Stimulated activated CD4-positive, alpha-beta T cell treated with anti-CD3 and anti-CD28 coated beads, Interleukin-1b, Interleukin-23, amount 100 ng/mL, for 48 hours (primary cell): Measurements from ENCODE around the gene FYB2.

Experiments
- DNase-seq: peaks from one replicate; pipeline ENCODE4 v3.0.0-alpha.2; 2020

FYB2 gene, protein sequence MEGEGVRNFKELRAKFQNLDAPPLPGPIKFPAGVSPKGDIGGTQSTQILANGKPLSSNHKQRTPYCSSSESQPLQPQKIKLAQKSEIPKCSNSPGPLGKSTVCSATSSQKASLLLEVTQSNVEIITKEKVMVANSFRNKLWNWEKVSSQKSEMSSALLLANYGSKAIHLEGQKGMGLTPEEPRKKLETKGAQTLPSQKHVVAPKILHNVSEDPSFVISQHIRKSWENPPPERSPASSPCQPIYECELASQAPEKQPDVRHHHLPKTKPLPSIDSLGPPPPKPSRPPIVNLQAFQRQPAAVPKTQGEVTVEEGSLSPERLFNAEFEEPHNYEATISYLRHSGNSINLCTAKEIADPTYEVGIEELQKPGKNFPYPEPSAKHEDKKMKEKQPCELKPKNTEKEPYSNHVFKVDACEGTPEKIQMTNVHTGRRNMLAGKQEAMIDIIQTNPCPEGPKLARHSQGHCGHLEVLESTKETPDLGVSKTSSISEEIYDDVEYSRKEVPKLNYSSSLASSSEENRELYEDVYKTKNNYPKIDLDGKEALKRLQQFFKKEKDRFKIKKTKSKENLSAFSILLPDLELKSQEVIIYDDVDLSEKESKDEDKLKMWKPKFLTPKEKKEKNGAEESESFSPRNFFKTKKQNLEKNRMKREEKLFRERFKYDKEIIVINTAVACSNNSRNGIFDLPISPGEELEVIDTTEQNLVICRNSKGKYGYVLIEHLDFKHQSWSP

DNA sequence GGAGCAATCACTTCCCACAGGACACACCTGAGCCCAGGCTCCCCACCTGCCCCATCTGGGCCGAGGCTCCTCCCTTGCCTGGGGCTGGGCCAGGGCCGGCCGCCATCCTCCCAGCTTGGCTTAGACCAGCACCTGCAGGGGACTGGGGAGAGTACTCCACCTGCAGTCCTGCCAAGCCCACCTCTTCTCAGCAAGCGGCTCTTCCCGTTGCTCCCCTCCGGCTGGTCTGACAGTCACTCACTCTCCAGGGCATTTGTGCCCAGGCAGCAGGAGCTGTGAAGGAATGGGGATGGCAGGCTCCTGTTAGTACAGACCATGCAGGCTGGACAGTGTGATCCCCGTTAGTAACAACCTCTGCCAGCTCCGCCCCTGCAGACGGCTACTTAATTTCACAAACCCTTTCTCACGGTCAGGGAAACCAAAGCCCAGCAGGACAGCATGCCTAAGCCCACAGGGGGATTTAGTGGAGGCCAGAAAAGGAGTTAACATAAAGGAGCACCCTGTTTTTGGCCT lies at the start of gene FYB2:
TSS of gene FYB2 (minus strand) at position 18 of the 513 bp plus-strand sequence. CDS start 114 bp downstream, outside the sequence.
- no peak for DNase-seq

DNA sequence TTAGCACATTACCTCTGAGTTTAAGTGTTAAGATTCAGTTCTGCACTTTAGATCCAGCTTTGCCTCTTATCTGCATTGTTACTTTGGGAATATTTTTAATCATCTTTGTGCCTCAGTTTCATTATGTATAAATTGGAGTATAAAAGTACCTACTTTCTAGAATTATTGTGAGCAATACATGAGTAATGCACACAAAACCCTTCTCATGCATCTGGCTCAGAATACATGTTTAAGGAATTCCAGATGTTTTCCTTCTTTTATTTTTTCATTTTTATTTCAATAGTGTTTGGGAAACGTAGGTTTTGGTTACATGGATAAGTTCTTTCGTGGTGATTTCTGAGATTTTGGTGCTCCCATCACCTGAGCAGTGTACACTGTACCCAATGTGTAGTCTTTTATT lies 49.6 kb upstream of the FYB2 start:
- no peak for DNase-seq

DNA sequence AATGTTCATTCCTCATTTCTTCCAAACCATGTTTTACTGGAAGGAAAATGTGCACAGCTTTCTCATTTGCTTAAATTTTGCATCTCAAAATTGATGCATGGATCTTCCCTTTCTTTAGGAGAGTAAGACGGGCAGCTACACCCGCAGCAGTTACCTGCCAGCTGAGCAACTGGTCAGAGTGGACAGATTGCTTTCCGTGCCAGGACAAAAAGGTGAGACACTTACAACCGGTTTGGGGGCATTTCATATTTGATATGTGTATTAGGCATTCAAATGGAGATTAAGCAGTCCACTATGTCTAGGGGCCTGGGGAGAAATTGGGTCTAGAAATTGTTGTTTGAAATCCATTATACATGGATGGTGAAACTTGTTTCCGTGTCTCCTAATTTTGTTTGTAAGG lies 48.3 kb upstream of the FYB2 start:
- DNase-seq: no peak

DNA sequence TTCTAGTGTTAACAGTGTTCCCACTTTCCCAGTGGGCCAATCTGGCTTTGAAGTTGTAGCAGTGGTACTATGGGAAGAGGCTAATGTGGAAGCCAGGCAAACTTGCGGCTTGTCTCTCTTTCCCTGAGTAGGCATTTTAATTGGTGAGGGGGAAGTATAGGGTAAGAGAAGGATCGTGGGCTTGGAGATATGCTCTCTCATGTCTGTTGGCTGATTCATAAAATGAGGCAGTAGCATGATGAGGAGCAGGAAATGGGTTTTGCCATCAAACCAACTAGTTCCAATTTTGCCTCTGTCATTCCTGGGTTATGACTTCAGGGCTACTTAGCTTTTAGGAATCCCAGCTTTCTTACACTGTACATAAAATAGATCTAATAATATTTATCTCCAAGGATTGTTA lies 47.5 kb upstream of the FYB2 start:
- DNase-seq: no peak

DNA sequence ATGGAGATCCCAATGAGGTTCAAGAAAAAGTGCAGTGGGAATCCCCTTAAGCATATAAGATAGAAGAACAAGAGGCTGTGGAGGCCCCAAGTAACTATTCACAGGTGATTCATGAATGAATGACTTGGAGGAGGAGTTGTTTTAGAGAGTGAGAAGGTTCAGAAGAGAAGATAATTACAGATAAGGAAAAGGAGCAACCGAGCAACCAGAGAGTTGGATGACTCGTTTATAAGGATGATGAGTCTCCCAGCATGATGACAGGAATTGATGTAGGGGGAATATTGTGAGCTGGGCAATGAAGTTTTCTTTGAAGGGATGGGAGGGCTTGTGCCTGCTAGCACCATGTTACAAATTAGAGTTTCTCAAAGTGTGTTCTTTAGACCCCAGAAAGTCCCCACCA lies 45.2 kb upstream of the FYB2 start:
- no peak for DNase-seq

DNA sequence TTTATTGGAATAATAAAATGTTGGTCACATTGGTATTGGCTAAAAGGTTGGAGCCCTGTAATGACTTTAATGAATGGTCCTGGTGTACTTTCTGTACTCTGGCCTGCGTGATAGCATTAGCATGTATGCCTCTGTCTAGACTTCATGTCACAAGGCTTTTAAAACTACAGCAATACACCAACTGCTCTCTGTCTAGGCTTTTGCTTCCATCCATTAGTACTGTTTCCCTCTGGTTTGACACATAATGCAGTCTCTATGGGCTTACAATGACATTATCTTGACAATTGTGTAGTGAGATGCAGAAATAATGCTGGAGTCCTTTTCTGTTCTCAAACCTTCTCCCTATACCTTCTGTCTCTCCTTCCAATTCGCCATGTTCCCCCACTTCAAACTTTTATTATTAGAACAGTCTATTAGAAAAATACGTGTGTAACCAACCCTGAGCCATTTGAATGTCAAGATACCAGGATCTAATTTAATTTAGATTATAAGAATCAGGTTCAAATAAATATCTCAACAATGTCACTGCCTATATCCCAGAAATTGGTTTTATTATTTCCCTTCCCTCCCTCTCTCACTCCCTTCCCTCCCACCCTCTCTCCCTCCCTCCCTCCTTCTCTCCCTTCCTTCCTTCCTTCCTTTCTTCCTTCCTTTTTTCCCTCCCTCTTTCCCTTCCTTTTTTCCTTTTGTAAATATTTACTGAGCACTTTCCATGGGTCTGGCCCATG lies 44.2 kb upstream of the FYB2 start:
- DNase-seq: no peak

DNA sequence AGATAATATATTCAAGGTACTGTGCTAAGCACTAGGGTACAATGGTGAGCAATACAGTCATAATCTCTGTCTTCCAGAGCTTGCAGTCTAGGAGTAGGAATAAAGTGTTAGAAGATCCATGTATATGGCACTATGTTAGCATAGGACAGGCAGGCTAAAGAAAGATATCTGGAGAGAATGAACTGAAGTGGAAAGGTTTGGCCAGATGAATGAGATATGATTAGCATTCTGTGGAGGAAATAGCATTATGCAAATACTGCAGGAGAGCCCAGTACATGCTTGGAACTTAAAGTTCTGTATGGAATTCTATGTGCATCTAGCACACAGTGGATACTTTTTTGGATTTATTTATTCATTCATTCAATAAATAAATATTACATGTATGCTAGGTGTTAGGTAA lies 40.1 kb upstream of the FYB2 start:
- DNase-seq: no peak

DNA sequence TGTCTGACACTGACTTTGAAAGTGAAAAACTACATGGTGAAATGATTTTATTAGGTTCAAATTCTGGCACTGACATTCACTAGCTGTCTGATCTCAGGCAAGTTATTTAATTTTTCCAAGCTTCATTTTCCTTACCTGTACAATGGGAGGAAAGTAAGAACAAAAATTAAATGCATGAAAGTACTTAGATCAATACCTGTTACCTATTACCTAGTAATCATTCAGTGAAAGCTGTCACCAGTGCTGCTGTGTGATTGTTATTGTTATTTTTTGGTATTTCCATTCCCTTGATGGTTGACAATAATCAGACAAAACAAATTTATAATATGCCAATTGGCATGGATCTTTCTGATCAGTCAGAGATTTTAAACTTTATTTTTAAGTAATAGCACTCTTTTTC lies 37.0 kb upstream of the FYB2 start:
- DNase-seq: no peak

DNA sequence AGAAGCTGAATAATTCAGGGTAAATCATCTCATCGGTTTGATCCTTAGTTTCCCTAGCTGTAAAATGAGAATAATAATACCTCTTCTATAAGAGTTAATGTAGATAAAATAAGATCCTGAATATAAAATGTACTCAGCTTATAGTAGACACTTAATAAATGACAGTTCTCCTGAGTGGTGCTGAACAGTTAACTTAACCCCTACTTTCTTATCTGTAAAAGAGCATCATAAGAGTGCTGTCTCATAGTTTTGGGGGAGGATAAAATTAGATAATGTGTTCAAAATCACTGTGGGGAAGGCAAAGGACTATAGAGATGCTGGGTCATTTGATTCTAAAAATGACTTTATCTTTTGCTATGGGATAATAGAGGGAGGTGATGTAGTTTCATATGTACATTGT lies 36.0 kb upstream of the FYB2 start:
- no peak for DNase-seq

DNA sequence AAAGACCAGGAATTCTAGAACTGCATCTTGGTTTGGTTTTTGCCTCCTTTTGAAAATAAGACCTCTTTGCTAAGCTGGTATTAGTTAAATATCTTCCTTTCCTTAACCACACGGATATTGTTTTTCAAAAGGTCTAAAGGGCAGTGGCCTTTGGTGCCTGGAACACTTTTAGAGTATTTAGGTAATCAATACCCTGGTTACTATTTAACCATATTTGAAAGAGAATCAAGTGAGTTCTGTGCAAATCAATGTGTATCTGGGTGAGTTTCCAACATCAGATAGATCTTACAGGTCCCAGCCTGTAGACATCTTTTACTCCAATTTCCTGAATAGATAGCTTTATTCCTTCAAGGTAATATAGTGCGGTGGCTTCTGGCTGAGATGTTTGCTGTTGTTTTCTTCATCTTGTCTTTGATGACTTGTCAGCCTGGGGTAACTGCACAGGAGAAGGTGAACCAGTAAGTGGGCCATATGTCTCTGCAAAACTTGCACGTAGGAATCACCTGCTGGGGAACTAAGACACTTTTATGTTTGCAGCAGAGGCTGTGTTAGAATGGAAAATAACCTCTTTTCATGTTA lies 35.4 kb upstream of the FYB2 start, which contains the start of gene C8A:
TSS of gene C8A (plus strand) at position 277 of the 579 bp plus-strand sequence. CDS start at position 382, 105 bp downstream.
- no peak for DNase-seq

DNA sequence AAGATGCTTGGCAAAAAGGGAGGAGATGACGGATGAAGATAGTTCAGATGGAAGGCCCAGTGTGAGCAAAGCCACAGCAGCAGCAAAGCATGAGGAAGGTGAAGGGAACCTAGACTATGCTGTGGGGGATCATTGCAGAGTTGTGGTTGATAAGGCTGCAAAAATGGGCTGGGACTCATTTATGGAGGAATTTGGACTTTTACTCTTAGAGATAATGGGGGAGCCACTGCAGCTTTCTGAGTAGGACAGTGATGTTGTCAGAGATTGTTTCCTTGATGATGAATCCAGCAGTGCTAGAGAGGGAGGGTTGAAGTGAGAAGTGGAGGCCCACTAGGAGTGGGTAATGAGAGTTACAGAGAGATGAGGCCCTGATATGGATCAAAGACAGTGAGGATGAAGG lies 33.3 kb upstream of the FYB2 start:
- no peak for DNase-seq

DNA sequence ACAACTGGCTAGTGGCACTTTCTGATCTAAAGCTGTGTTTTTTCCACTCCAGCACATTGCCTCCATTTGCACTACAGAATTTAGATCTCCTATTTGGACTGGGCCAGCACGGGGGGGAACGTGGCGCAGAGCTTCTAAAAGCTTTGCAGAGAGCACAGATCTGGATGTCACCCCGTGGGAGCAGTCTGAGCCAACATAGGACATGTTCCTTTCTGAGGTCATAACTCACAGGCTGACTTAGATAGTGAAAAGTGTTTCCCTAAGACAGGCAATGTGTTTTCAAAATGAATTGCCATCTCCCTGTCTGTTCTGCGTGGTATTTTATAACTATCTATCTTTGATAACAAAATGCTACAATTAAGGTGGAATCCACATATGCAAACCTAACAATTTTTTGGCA lies 31.7 kb upstream of the FYB2 start:
- no peak for DNase-seq

DNA sequence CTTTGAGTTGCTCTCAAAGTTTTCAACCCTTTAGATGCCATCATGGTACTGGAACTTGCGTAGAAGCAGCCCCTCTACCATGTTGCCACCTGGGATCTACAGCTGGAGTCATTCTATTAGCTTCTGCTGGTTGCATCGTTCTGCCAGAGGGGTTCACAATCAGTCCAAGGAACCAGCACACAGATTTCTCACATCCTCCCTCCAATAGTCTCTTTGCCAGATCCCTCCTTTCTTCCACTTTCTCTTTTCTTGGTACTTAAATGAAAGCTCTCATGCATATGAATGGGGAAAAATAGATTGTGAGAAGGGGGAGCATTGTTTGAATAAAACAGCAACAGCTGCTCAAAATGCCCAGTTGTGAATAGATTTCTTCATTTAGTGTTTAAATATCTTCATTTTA lies 31.2 kb upstream of the FYB2 start:
- DNase-seq: no peak

DNA sequence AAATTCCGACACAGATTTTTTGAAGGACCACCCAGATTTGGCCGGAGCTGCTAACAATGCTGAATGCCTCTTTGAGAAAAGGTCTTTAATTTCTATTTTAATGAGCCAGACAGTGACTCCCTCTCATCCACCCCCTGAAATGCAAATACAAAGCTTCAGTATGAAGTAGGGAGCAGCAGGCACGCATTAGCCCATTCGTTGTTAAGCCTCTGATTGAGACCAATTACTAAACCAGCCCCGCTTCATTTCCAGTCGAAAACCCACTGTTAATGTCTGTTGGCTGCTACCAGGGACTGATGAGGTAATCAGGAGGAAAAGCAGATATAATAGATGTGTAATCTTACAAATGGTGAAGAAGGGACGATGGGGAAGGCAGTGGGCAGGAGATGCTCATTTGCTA lies 30.5 kb upstream of the FYB2 start:
- no peak for DNase-seq

DNA sequence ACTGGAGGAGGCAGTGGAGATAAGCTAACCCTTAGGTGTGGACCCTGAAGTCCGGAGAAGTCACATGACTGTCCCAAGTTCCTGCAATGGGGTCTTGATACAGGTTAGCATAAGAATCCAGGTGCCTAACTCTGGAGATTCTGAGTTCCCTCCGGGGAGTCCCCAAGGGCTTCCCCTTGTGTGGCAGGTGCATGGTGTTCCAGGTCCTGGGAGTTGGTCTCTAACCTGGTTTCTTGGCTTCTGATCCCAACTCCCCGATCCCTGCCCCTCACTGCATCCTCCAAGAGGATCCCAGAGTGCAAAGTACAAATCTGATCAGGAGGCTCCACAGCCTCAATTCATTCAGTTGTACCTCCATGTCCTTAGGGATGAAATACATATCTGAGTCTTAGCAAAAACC lies 26.1 kb upstream of the FYB2 start:
- DNase-seq: no peak

DNA sequence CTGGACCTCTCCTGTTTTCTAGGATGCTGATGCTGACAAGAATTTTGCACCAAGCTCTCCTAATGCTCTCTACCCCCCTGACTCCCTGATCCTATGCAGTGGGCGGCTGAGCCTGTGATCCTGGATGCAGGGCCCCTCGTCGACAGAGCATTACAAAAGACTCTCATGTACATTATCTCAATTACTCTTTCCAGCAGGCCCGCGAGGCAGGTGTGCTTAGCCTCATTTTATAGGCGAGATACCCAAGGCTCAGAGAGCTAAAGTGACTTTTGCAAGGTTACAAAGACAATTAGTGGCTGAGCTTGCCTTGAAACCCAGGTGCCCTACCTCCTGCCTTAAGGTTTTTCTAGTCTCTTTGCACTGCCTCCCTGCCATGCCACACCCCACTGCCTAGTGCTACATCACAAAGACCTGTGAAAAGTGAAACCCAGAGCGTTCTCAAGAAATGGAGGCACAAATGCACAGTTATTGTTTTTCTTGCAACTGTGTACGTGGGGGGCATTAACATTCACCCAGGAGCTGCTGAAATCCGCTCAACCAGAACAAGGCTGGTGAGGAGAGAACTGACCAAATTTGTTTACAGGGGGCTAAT lies 25.4 kb upstream of the FYB2 start:
- no peak for DNase-seq

DNA sequence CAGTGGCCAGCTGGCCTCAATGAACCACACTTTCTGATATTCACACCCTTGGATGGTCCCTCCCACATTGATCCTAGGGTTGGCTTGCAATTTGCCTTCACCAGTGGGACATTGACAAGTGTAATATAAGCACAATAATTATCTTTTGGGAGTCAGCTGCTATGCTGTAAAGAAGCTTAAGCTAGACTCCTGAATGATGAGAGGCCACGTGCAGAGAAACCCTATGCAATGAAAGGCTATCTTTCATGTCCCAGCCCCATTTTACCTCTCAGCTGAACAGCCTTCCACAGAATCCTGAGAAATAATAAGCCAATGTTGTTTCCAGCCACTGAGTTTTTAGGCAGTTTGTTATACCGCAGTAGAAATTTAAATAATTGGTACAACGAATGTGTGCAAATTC lies 24.3 kb upstream of the FYB2 start:
- DNase-seq: no peak

DNA sequence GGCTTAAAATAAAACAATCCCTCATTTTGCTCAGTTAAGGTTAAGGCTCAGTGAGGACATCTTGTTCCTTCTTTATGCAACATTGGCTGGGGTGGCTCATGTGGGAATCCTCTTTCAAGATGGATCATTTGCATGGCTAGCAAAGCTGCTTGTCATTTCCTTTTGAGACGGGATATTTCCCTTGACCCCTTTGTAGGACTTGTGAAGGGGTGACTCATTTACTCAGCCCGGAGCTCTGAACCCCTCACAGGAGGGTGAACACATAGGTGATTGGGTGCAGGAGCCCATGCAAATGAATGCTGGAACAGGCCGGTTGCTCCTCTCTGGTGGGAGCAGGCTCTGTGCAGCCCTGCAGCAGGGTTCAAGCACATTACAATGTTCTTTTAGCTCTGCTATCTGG lies 19.6 kb upstream of the FYB2 start:
- DNase-seq: no peak

DNA sequence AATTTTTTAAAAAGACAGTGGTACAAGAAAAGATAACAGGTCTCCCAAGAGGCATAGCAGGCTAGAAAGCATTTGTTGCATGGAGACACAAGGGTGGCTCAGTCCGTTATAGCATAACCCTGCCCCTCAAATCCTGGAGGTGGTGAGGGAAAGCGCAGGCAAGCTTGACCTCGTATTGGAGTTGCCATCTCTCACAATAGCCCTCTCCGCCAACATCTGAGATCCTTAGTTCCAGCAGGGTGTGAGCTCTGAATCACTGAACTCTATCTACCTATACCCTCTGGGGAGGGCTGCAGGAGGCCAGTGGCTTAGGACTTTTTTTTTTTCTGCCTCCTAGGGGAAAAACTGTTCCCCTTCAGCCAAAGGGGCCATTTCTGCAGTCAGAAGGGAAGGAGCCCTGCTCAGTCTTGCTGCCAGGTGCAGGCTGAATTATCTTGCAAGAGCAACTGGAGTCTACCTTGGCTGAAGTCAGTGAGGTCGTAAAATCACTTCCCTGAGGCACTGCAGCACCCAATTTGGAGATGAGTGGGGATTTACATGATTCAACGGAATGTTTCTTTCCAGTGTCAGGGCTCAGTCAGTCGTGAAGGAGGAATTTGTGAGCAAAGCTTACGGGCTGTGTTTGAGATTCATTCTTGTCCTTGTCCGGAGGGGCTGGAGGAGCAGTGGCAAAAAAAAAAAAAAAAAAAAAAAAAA lies 18.2 kb upstream of the FYB2 start:
- DNase-seq: no peak

DNA sequence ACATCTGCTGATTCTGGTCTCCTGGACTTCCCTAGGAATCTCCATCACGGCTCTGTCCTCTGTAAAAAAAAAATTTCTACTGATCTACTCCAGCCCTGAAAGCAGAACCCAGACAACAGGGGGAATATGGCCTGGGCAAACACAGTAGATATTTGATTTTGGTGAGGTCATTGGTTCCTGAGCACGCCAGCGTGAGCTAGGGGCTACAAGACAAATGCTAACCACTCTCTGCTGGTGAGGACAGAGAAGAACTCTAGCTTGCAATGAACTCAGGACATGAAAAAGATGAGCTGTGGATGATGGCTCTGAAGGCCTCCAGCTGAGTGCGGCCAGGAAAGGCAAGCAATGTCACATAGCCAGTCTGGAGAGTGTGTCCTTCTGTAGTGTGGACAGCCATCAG lies 17.2 kb upstream of the FYB2 start:
- no peak for DNase-seq

DNA sequence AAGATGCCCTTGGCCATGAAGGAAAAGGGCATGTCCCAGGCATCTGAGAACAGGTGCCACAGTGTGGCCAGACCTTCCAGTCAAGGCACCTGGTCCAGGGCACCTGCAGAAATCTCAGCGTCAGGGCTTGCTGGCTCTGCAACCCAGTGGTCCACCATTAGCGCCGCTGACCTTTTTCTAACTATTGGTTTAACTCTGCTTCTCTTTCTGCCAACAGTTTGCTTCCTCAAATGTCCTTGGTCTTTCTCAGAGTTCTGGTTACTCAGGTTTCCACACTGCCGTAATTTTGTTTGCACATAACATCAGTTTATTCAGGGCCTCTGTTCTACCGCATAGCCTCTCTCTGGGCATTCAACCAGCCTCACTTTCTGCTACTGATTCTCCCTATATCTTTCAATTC lies 16.5 kb upstream of the FYB2 start:
- no peak for DNase-seq
